T-helper 17 cell (primary cell): ENCODE data around the gene PHLPP2. TPM values are rescaled to one million over a fixed set of nuclear protein-coding genes. Genes with fewer than 3 reads are reported as not detected.
"Not testable (repeated sequence)": the region's sequence is repeated elsewhere in the genome, so short reads cannot be mapped to it uniquely, and the experiment has no call there.

Experiments used
- ATAC-seq: fragments of 150-1000 bp; cut with Tn5 transposase; 2 replicates; pipeline ENCODE4 v1.10.0; 2021; ENCODE audit warnings: mild to moderate bottlenecking, moderate library complexity
- DNase-seq, 3 donors: peaks; one replicate each; pipeline versions ENCODE4 v3.0.0 to v3.0.0-alpha.2; 2020 to 2021
- H3K9me3 ChIP-seq: one replicate; pipeline ENCODE4 v1.7.0; 2013; ENCODE audit warnings: low read length, mild to moderate bottlenecking; ENCODE audit not compliant: control insufficient read depth, poor library complexity, severe bottlenecking
- H3K27ac Mint-ChIP-seq: one replicate; pipeline ENCODE4 v1.8.0; 2022; ENCODE audit warnings: mild to moderate bottlenecking, moderate library complexity, mixed read lengths
- H3K27me3 Mint-ChIP-seq: one replicate; pipeline ENCODE4 v1.8.0; 2022; ENCODE audit warnings: mixed read lengths
- H3K36me3 Mint-ChIP-seq: one replicate; pipeline ENCODE4 v1.8.0; 2022; ENCODE audit warnings: low read depth, mixed read lengths
- H3K4me1 Mint-ChIP-seq: one replicate; pipeline ENCODE4 v1.8.0; 2022; ENCODE audit warnings: mild to moderate bottlenecking, mixed read lengths
- H3K4me3 Mint-ChIP-seq: one replicate; pipeline ENCODE4 v1.8.0; 2022; ENCODE audit warnings: mild to moderate bottlenecking, moderate library complexity, mixed read lengths
- total RNA-seq, 4 donors: library from RNA in 2 of 4; stranded (reverse) in 2 of 4; gene quantifications; one replicate each; pipeline ENCODE4 v1.2.3 and lab custom pipeline; 2022 to 2026

PHLPP2 gene
- total RNA-seq, 2 donors from 2014 or later = 9.3 to 10.2 TPM

DNA sequence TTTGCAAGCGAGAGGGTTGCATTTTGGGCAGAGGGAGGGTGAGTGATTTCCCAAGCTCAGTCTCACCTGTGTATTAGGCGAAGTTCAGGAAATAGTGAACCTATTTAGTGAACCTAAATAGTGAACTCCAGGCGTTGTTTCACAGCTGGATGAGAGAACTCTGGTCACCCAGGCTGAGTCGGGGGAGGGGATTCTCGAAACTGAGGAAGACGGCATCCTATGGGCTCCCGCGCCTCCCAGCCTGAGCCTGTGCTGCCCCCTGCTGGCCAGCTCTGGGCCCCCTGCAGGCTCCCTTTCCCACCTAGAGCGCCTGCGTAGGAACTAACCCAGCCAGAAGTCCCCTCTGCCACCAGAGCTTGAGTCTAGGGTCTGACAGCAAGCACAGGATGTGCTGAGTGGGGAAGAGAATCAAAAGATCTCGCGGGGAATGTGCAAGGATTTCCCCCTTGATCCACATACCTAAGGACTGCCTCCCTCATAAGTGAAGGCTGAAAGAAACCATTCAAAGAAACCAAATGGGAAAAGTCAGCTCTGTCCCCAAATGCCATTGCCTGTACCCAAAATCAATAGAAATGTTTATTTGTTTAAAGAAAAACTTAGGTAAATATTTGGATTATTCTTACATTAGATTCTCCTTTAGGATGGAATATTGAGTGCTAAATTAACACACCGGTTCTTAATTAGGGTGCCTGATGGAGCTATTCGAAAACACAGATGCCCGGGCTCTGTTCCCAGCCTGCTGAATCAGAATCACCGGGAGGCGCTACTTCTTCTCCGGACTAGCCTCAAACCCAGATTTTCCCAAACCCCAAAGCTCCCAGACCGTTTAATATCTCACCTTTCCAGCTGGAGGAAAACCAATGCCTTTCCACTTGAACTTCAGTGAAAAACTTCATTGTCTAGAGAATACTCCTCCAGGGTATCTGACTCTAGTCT lies 113.3 kb downstream of the PHLPP2 start:
- H3K36me3 Mint-ChIP-seq = no peaks in the 10 kb centered on the region
- H3K9me3 ChIP-seq = no peaks in the 10 kb centered on the region
- no peak overlapping the region for H3K27ac Mint-ChIP-seq
- peak; percentile 59 to 78 (median 64) for DNase-seq
- no peaks in the 10 kb centered on the region for H3K4me1 Mint-ChIP-seq
- ATAC-seq = peak; percentile 98
- H3K27me3 Mint-ChIP-seq = peaks cover 34% of the 10 kb centered on the region
- no peak overlapping the region for H3K4me3 Mint-ChIP-seq

DNA sequence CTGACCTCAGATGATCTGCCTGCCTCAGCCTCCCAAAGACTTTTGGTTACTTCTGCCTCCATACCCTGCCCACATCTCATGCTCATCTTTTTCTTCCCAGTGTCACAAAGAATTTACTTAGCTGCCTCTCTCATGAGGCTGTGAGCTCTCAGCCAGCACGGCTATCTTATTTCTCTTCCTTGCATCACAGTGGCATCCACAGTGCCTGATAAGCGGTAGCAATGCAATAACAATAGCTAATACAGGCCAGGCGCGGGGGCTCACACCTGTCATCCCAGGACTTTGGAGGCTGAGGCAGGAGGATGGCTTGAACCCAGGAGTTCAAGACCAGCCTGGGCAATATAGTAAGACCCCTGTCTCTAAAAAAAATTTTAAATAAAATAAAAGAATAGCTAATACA lies 114.1 kb downstream of the PHLPP2 start:
- Mint-ChIP-seq H3K4me3 (no peak overlapping the region), H3K36me3 (no peaks in the 10 kb centered on the region), H3K27me3 (peaks cover 29% of the 10 kb centered on the region), H3K4me1 (no peaks in the 10 kb centered on the region), H3K27ac (no peak overlapping the region)
- ATAC-seq (no peak), DNase-seq (no peak)
- no peaks in the 10 kb centered on the region for H3K9me3 ChIP-seq

DNA sequence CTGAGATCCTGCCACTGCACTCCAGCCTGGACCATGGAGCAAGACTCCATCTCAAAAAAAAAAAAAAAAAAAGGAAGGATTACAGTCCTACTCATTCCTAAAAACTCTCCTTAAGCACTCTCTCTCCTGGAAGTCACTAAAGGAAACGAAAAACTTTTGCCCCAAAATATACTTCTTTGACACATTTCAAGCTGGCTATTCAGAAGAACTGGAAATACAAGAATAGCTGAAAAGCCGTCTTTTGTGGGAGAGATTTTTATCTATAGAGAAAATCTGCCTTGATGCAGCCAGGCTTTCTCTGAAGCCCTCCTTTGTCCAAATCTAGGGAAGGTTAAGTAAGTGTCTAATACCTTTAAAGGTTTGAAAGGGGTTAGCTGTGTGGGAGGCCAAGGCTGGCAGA lies 115.4 kb downstream of the PHLPP2 start:
- H3K27ac Mint-ChIP-seq = no peak overlapping the region
- H3K4me1 Mint-ChIP-seq = no peaks in the 10 kb centered on the region
- H3K36me3 Mint-ChIP-seq = no peaks in the 10 kb centered on the region
- ATAC-seq (no peak), DNase-seq (no peak)
- no peak overlapping the region for H3K4me3 Mint-ChIP-seq
- no peaks in the 10 kb centered on the region for H3K9me3 ChIP-seq
- H3K27me3 Mint-ChIP-seq = peaks cover 22% of the 10 kb centered on the region

DNA sequence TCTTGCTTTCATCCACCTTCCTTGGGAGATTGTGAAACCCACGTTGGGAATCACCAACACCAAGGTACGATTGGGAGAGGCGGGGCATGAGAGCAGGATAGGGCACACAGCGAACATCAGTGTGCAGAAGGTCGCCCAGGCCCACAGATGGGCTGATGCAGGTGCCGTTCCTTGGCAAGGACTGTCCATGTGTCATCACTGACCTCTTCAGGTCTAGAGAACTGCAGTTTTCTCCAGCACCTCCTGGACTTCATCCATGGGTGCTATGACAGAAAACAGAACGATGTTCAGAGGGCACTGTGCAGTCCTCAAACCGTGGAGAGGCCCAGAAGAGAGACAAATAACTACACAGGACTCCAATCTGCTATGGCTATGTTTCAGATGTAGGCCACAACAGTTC lies 123.7 kb downstream of the PHLPP2 start:
- Mint-ChIP-seq H3K4me3 (no peak overlapping the region), H3K36me3 (no peaks in the 10 kb centered on the region), H3K27me3 (peaks cover 30% of the 10 kb centered on the region), H3K27ac (no peak overlapping the region), H3K4me1 (no peaks in the 10 kb centered on the region)
- DNase-seq (no peak), ATAC-seq (no peak)
- no peaks in the 10 kb centered on the region for H3K9me3 ChIP-seq

DNA sequence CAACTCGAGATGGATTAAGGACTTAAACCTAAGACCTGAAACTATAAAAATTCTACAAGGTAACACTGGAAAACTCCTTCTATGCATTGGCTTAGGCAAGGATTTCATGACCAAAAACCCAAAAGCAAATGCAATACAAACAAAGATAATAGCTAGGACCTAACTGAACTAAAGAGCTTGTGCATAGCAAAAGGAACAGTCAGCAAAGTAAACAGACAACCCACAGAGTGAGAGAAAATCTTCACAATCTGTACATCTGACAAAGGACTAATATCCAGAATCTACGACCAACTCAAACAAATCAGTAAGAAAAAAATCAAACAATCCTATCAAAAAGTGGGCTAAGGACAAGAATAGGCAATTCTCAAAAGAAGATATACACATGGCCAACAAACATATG lies 126.1 kb downstream of the PHLPP2 start:
- not testable (repeated sequence) for ATAC-seq, H3K9me3 ChIP-seq, H3K27ac Mint-ChIP-seq, H3K36me3 Mint-ChIP-seq, DNase-seq, H3K4me1 Mint-ChIP-seq, H3K4me3 Mint-ChIP-seq
- H3K27me3 Mint-ChIP-seq = peaks cover 47% of the 10 kb centered on the region

DNA sequence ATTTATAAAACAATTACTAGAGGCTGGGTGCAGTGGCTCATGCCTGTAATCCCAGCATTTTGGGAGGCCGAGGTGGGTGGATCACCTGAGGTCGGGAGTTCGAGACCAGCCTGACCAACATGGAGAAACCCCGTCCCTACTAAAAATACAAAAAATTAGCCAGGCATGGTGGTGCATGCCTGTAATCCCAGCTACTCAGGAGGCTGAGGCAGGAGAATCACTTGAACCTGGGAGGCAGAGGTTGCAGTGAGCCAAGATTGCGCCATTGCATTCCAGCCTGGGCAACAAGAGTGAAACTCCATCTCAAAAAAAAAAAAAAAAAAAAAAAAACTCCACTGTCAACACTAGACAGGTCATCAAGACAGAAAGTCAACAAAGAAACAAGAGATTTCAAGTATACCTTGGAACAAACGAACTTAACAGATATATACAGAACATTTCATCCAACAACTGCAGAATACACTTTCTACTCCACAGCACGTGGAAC lies 129.1 kb downstream of the PHLPP2 start:
- not testable (repeated sequence) for H3K4me1 Mint-ChIP-seq, H3K36me3 Mint-ChIP-seq, H3K27ac Mint-ChIP-seq, H3K9me3 ChIP-seq, H3K4me3 Mint-ChIP-seq, ATAC-seq, DNase-seq
- H3K27me3 Mint-ChIP-seq = peaks cover 69% of the 10 kb centered on the region

Other genes starting within 250 kb of the PHLPP2 start
- 1 to 10 TPM; 5.1 to 6.3 TPM for gene ZNF19, start 235.4 kb downstream of the PHLPP2 start, total RNA-seq
- not detected for gene CHST4, start 198.3 kb downstream of the PHLPP2 start, total RNA-seq
- not detected for gene TAT, start 147.6 kb downstream of the PHLPP2 start, total RNA-seq
- not detected for gene MARVELD3, start 98.5 kb downstream of the PHLPP2 start, total RNA-seq
- gene AP1G1, start 84.1 kb upstream of the PHLPP2 start, total RNA-seq = 100 to 1,000 TPM; 150 to 160 TPM
- 10 to 100 TPM; 39.9 to 46.3 TPM for gene ATXN1L, start 121.3 kb upstream of the PHLPP2 start, total RNA-seq
- 10 to 100 TPM; 12.2 to 14.1 TPM for gene ZNF821, start 159.5 kb upstream of the PHLPP2 start, total RNA-seq
- 100 to 1,000 TPM; 262 to 283 TPM for gene IST1, start 170.8 kb upstream of the PHLPP2 start, total RNA-seq